Lung microvascular endothelial cell (primary cell): ENCODE measurements around the gene SGSM2. TPM values are rescaled to one million over a fixed set of nuclear protein-coding genes. Genes with fewer than 3 reads are reported as not detected.

Source experiments
- DNase-seq, 2 donors: peaks; one replicate each; pipeline versions ENCODE4 v3.0.0 to v3.0.0-alpha.2; 2010; ENCODE audit warnings: low read depth in 2 of 2
- total RNA-seq: library from RNA; depleted of rRNA; stranded (reverse); fragments of >200 nt; gene quantifications from 2 replicates; pipeline ENCODE4 v1.2.1, GENCODE V29; 2014

SGSM2 gene
- total RNA-seq, 1 donor from 2014 or later: 37.5 TPM

GRCh38 chr17:2416010-2416734 is 78.9 kb downstream of the SGSM2 start:
- DNase-seq: peak; percentile 87 to 89

- DNase-seq: peak in 1 of 2 donors; percentile 20
Measured at GRCh38 chr17:2418572-2418971, 81.3 kb downstream of the SGSM2 start.

- DNase-seq: no peak
Measured at GRCh38 chr17:2419486-2419885, 82.2 kb downstream of the SGSM2 start.

GRCh38 chr17:2420176-2420575 is 82.9 kb downstream of the SGSM2 start:
- DNase-seq: no peak

GRCh38 chr17:2421315-2422147 is 84.2 kb downstream of the SGSM2 start:
- DNase-seq: peak; percentile 31 to 43

- no peak for DNase-seq
Measured at GRCh38 chr17:2423271-2423670, 86.0 kb downstream of the SGSM2 start.

- DNase-seq: no peak
Measured at GRCh38 chr17:2427215-2427614, 89.9 kb downstream of the SGSM2 start.

- DNase-seq: no peak
Measured at GRCh38 chr17:2427910-2428309, 90.6 kb downstream of the SGSM2 start.

Other genes with a start within 250 kb of the SGSM2 start
- 19.6 and 23.8 TPM in 2 replicates for gene SMG6, start 33.7 kb upstream of the SGSM2 start, total RNA-seq
- gene SRR, start 33.6 kb upstream of the SGSM2 start, total RNA-seq: 7.9 and 9.4 TPM in 2 replicates
- 27.7 and 34.1 TPM in 2 replicates for gene TSR1, start 1.0 kb upstream of the SGSM2 start, total RNA-seq
- gene MNT, start 63.6 kb downstream of the SGSM2 start, total RNA-seq: 1.7 and 2.8 TPM in 2 replicates
- gene METTL16, start 174.4 kb downstream of the SGSM2 start, total RNA-seq: 7.3 and 7.8 TPM in 2 replicates